Ectodermal cell (in vitro differentiated cells): ENCODE data around the gene PODN.
A peak's percentile ranks its signal among the peaks of the same experiment; 100 is the strongest.

Source experiments
- H3K27ac ChIP-seq: 2 replicates; pipeline ENCODE4 v1.7.0; 2013; ENCODE audit warnings: mild to moderate bottlenecking, low read depth, low read length; ENCODE audit not compliant: insufficient read depth, poor library complexity, severe bottlenecking
- H3K27me3 ChIP-seq: 2 replicates; pipeline ENCODE4 v1.7.0; 2013; ENCODE audit warnings: mild to moderate bottlenecking, low read length; ENCODE audit not compliant: insufficient read depth, control insufficient read depth, poor library complexity, severe bottlenecking
- H3K36me3 ChIP-seq: one replicate; pipeline ENCODE4 v1.7.0; 2013; ENCODE audit warnings: low read length; ENCODE audit not compliant: control insufficient read depth, insufficient read depth
- H3K4me1 ChIP-seq: one replicate; pipeline ENCODE4 v1.7.0; 2013; ENCODE audit warnings: low read length; ENCODE audit not compliant: control insufficient read depth, insufficient read depth
- H3K4me3 ChIP-seq: 2 replicates; pipeline ENCODE4 v1.7.0; 2013; ENCODE audit warnings: low read depth, low read length, control low read depth; ENCODE audit not compliant: insufficient read depth
- H3K9me3 ChIP-seq: 2 replicates; pipeline ENCODE4 v1.7.0; 2013; ENCODE audit warnings: mild to moderate bottlenecking, low read length, moderate library complexity; ENCODE audit not compliant: control insufficient read depth
- WGBS, 2 experiments: methylation state at CpG; one replicate each; pipeline ENCODE4 v1.1.7; 2013; ENCODE audit warnings: missing lambda C conversion rate in 2 of 2; 5-methylcytosine and 5-hydroxymethylcytosine counted together

Gene PODN

GRCh38 chr1:53089478-53090226, 27.6 kb downstream of the PODN start:
- no peaks in the 10 kb centered on the region for H3K36me3 ChIP-seq
- H3K27ac ChIP-seq = no peak overlapping the region
- H3K4me3 ChIP-seq = no peak overlapping the region
- no peaks in the 10 kb centered on the region for H3K27me3 ChIP-seq
- no peaks in the 10 kb centered on the region for H3K9me3 ChIP-seq
- H3K4me1 ChIP-seq = peaks cover 14% of the 10 kb centered on the region
- WGBS, 2 experiments = 90 to 92% methylated on average over 11 of the region's 11 CpGs

- Histone ChIP-seq H3K36me3 (no peaks in the 10 kb centered on the region), H3K27ac (no peak overlapping the region), H3K4me3 (no peak overlapping the region), H3K27me3 (no peaks in the 10 kb centered on the region), H3K4me1 (peaks cover 14% of the 10 kb centered on the region), H3K9me3 (no peaks in the 10 kb centered on the region)
- WGBS, 2 experiments = 92 to 94% methylated on average over 37 of the region's 37 CpGs
Observed at GRCh38 chr1:53090227-53091147, 28.5 kb downstream of the PODN start.

GRCh38 chr1:53091841-53092645, 30.0 kb downstream of the PODN start:
- Histone ChIP-seq H3K36me3 (no peaks in the 10 kb centered on the region), H3K4me3 (no peak overlapping the region), H3K9me3 (no peaks in the 10 kb centered on the region), H3K27ac (no peak overlapping the region), H3K4me1 (peaks cover 14% of the 10 kb centered on the region), H3K27me3 (no peaks in the 10 kb centered on the region)
- WGBS, 2 experiments = 94 to 96% methylated on average over 26 of the region's 26 CpGs

GRCh38 chr1:53092659-53093450, 30.8 kb downstream of the PODN start:
- Histone ChIP-seq H3K9me3 (no peaks in the 10 kb centered on the region), H3K27ac (no peak overlapping the region)

GRCh38 chr1:53093451-53093754, 31.4 kb downstream of the PODN start:
- H3K27ac ChIP-seq = no peak overlapping the region
- no peak overlapping the region for H3K4me3 ChIP-seq
- WGBS, 2 experiments = 92 to 93% methylated on average over 8 of the region's 8 CpGs
- no peaks in the 10 kb centered on the region for H3K9me3 ChIP-seq
- H3K27me3 ChIP-seq = no peaks in the 10 kb centered on the region
- no peaks in the 10 kb centered on the region for H3K36me3 ChIP-seq
- peaks cover 7% of the 10 kb centered on the region for H3K4me1 ChIP-seq

More at GRCh38 chr1:53092659-53093450, 30.8 kb downstream of the PODN start:
- Histone ChIP-seq H3K4me3 (no peak overlapping the region), H3K4me1 (peaks cover 7% of the 10 kb centered on the region), H3K36me3 (no peaks in the 10 kb centered on the region), H3K27me3 (no peaks in the 10 kb centered on the region)
- 94% methylated on average over 33 of the region's 33 CpGs for WGBS, 2 experiments

- no peaks in the 10 kb centered on the region for H3K36me3 ChIP-seq
- no peak overlapping the region for H3K27ac ChIP-seq
- WGBS, 2 experiments = 93 to 95% methylated on average over 20 of the region's 20 CpGs
- H3K4me3 ChIP-seq = no peak overlapping the region
- H3K4me1 ChIP-seq = peaks cover 7% of the 10 kb centered on the region
- H3K27me3 ChIP-seq = no peaks in the 10 kb centered on the region
- no peaks in the 10 kb centered on the region for H3K9me3 ChIP-seq
Observed at GRCh38 chr1:53093778-53094532, 31.9 kb downstream of the PODN start.

GRCh38 chr1:53094533-53094919, 32.5 kb downstream of the PODN start:
- no peaks in the 10 kb centered on the region for H3K36me3 ChIP-seq
- WGBS, 2 experiments = 82 to 83% methylated on average over 13 of the region's 13 CpGs
- H3K4me3 ChIP-seq = no peak overlapping the region
- H3K9me3 ChIP-seq = no peaks in the 10 kb centered on the region
- no peaks in the 10 kb centered on the region for H3K27me3 ChIP-seq
- H3K27ac ChIP-seq = no peak overlapping the region
- H3K4me1 ChIP-seq = peaks cover 6% of the 10 kb centered on the region

GRCh38 chr1:53104289-53104913, 42.4 kb downstream of the PODN start:
- Histone ChIP-seq H3K9me3 (no peaks in the 10 kb centered on the region), H3K4me1 (peaks cover 23% of the 10 kb centered on the region), H3K4me3 (no peak overlapping the region), H3K36me3 (no peaks in the 10 kb centered on the region), H3K27me3 (no peaks in the 10 kb centered on the region), H3K27ac (peak overlapping the region; percentile 65)
- WGBS, 2 experiments = 59 to 71% methylated on average over 8 of the region's 8 CpGs

- Histone ChIP-seq H3K36me3 (no peaks in the 10 kb centered on the region), H3K9me3 (no peaks in the 10 kb centered on the region), H3K27me3 (peaks cover 4% of the 10 kb centered on the region), H3K4me3 (no peak overlapping the region), H3K27ac (no peak overlapping the region), H3K4me1 (peaks cover 34% of the 10 kb centered on the region)
- WGBS, 2 experiments = 94% methylated on average over 7 of the region's 7 CpGs
Observed at GRCh38 chr1:53107090-53107489, 45.1 kb downstream of the PODN start.
